H9 (cell line): Measurements from ENCODE around the gene LGALS9C. TPM values are rescaled to one million over a fixed set of nuclear protein-coding genes. Genes with fewer than 3 reads are reported as not detected.
"Not testable (repeated sequence)": the region's sequence is repeated elsewhere in the genome, so short reads cannot be mapped to it uniquely, and the experiment has no call there.

Source experiments
- DNase-seq: peaks from one replicate; pipeline ENCODE4 v3.0.0-alpha.2; 2017
- H2AFZ ChIP-seq: one replicate; pipeline ENCODE4 v1.6.1; 2013; ENCODE audit warnings: mild to moderate bottlenecking, low read length, control low read depth, moderate library complexity
- H2AK5ac ChIP-seq: 2 replicates; pipeline ENCODE4 v1.6.1; 2013; ENCODE audit warnings: low read length, control low read depth, mixed read lengths; ENCODE audit not compliant: insufficient read length
- H2BK120ac ChIP-seq: one replicate; pipeline ENCODE4 v1.6.1; 2013; ENCODE audit warnings: low read depth, mild to moderate bottlenecking, low read length, control low read depth, inconsistent platforms; ENCODE audit not compliant: poor library complexity, severe bottlenecking
- H2BK12ac ChIP-seq: 2 replicates; pipeline ENCODE4 v1.6.1; 2013; ENCODE audit warnings: low read length, control low read depth, mixed read lengths, low read depth; ENCODE audit not compliant: insufficient read length
- H2BK15ac ChIP-seq: 2 replicates; pipeline ENCODE4 v1.6.1; 2013; ENCODE audit warnings: low read depth, low read length, control low read depth
- H2BK20ac ChIP-seq: one replicate; pipeline ENCODE4 v1.6.1; 2013; ENCODE audit warnings: low read depth, mild to moderate bottlenecking, low read length, control low read depth, inconsistent platforms; ENCODE audit not compliant: poor library complexity, severe bottlenecking
- H2BK5ac ChIP-seq: 2 replicates; pipeline ENCODE4 v1.6.1; 2013; ENCODE audit warnings: low read length, control low read depth, mixed read lengths; ENCODE audit not compliant: insufficient read length
- H3K14ac ChIP-seq: 2 replicates; pipeline ENCODE4 v1.6.1; 2013; ENCODE audit warnings: low read length, control low read depth; ENCODE audit not compliant: insufficient read depth
- H3K18ac ChIP-seq: 2 replicates; pipeline ENCODE4 v1.6.1; 2013; ENCODE audit warnings: low read depth, mild to moderate bottlenecking, mixed read lengths, low read length, control low read depth; ENCODE audit not compliant: insufficient read length
- H3K23ac ChIP-seq: 2 replicates; pipeline ENCODE4 v1.6.1; 2013; ENCODE audit warnings: low read length, control low read depth, mixed read lengths, low read depth; ENCODE audit not compliant: insufficient read length
- H3K23me2 ChIP-seq: 2 replicates; pipeline ENCODE4 v1.6.1; 2013; ENCODE audit warnings: low read depth, mild to moderate bottlenecking, mixed read lengths, low read length, control low read depth; ENCODE audit not compliant: insufficient read length, poor library complexity, severe bottlenecking
- H3K27ac ChIP-seq: 2 replicates; pipeline ENCODE4 v1.5.1; 2013; ENCODE audit warnings: low read length, control low read depth, mixed read lengths, low read depth; ENCODE audit not compliant: insufficient read length
- H3K27me3 ChIP-seq: 2 replicates; pipeline ENCODE4 v1.6.1; 2013; ENCODE audit warnings: low read length, control low read depth, inconsistent platforms; ENCODE audit not compliant: insufficient read depth
- H3K4ac ChIP-seq: 2 replicates; pipeline ENCODE4 v1.6.1; 2013; ENCODE audit warnings: low read depth, mild to moderate bottlenecking, control low read depth, inconsistent platforms, low read length, moderate library complexity
- H3K4me1 ChIP-seq: 2 replicates; pipeline ENCODE4 v1.6.1; 2013; ENCODE audit warnings: low read length, control low read depth, inconsistent platforms; ENCODE audit not compliant: insufficient read depth
- H3K4me2 ChIP-seq: 2 replicates; pipeline ENCODE4 v1.6.1; 2013; ENCODE audit warnings: low read length, control low read depth, mixed read lengths; ENCODE audit not compliant: insufficient read length, insufficient read depth
- H3K56ac ChIP-seq: 2 replicates; pipeline ENCODE4 v1.6.1; 2013; ENCODE audit warnings: low read depth, mild to moderate bottlenecking, mixed read lengths, low read length, control low read depth; ENCODE audit not compliant: insufficient read length
- H3K79me1 ChIP-seq: 2 replicates; pipeline ENCODE4 v1.6.1; 2013; ENCODE audit warnings: low read depth, mild to moderate bottlenecking, moderate library complexity, low read length, control low read depth, inconsistent platforms; ENCODE audit not compliant: insufficient read depth, poor library complexity, severe bottlenecking
- H3K79me2 ChIP-seq: 2 replicates; pipeline ENCODE4 v1.6.1; 2013; ENCODE audit warnings: low read length, control low read depth, inconsistent platforms; ENCODE audit not compliant: insufficient read depth
- H3K9ac ChIP-seq: 2 replicates; pipeline ENCODE4 v1.6.1; 2013; ENCODE audit warnings: low read length, control low read depth, mixed read lengths; ENCODE audit not compliant: insufficient read length; ENCODE audit errors: extremely low read depth
- H3K9me3 ChIP-seq: one replicate; pipeline ENCODE4 v1.6.1; 2013; ENCODE audit warnings: low read depth, low read length, inconsistent platforms; ENCODE audit not compliant: control insufficient read depth
- H3T11ph ChIP-seq: one replicate; pipeline ENCODE4 v1.6.1; 2013; ENCODE audit warnings: mild to moderate bottlenecking, low read length, control low read depth, inconsistent platforms
- H4K20me1 ChIP-seq: one replicate; pipeline ENCODE4 v1.6.1; 2013; ENCODE audit not compliant: control insufficient read depth, insufficient read length, insufficient read depth
- H4K5ac ChIP-seq: 2 replicates; pipeline ENCODE4 v1.6.1; 2013; ENCODE audit warnings: low read depth, mild to moderate bottlenecking, mixed read lengths, low read length, control low read depth; ENCODE audit not compliant: insufficient read length
- H4K8ac ChIP-seq: replicated peaks from 2 replicates; pipeline ENCODE4 v1.6.1; 2013; ENCODE audit warnings: low read length, control low read depth, mixed read lengths, low read depth; ENCODE audit not compliant: insufficient read length
- H4K91ac ChIP-seq: 2 replicates; pipeline ENCODE4 v1.6.1; 2013; ENCODE audit warnings: low read depth, mild to moderate bottlenecking, moderate library complexity, mixed read lengths, low read length, control low read depth; ENCODE audit not compliant: insufficient read length
- H3K27ac Mint-ChIP-seq, 3 experiments: 2 replicates in 2 of 3; 3 replicates in 1 of 3; pipeline ENCODE4 v1.8.0; 2020 to 2021; ENCODE audit warnings: mixed read lengths in 3 of 3, mild to moderate bottlenecking in 1 of 3, moderate library complexity in 1 of 3
- H3K27me3 Mint-ChIP-seq: 2 replicates; pipeline ENCODE4 v1.8.0; 2021; ENCODE audit warnings: low read depth, mild to moderate bottlenecking, moderate library complexity, mixed read lengths
- H3K36me3 Mint-ChIP-seq, 3 experiments: 2 replicates in 2 of 3; 3 replicates in 1 of 3; pipeline ENCODE4 v1.8.0; 2020 to 2021; ENCODE audit warnings: low read depth in 3 of 3, mixed read lengths in 3 of 3; ENCODE audit not compliant: insufficient read depth in 1 of 3
- H3K4me1 Mint-ChIP-seq, 2 experiments: 2 replicates each; pipeline ENCODE4 v1.8.0; 2020; ENCODE audit warnings: mixed read lengths in 2 of 2
- H3K4me3 Mint-ChIP-seq, 2 experiments: 2 replicates in 1 of 2; 3 replicates in 1 of 2; pipeline ENCODE4 v1.8.0; 2020 to 2021; ENCODE audit warnings: mild to moderate bottlenecking in 2 of 2, mixed read lengths in 2 of 2, moderate library complexity in 1 of 2
- H3K9me3 Mint-ChIP-seq, 2 experiments: 2 replicates in 1 of 2; 3 replicates in 1 of 2; pipeline ENCODE4 v1.8.0; 2020; ENCODE audit warnings: mild to moderate bottlenecking in 2 of 2, mixed read lengths in 2 of 2, moderate library complexity in 1 of 2
- WGBS: extraction: QIAGEN DNeasy Blood & Tissue Kit; methylation state at CpG from one replicate; pipeline ENCODE4 v1.1.7; 2013; ENCODE audit warnings: missing lambda C conversion rate, low lambda C conversion rate, mixed read lengths; ENCODE audit not compliant: insufficient read length; ENCODE audit errors: extremely low coverage; 5-methylcytosine and 5-hydroxymethylcytosine counted together
- total RNA-seq: library from RNA; stranded (reverse); gene quantifications from 2 replicates; pipeline ENCODE4 v1.2.1, GENCODE V29; 2021

LGALS9C gene
- total RNA-seq, 1 experiment from 2014 or later = not detected

- H3K27ac Mint-ChIP-seq, H2BK12ac ChIP-seq, H4K8ac ChIP-seq, H3K9me3 ChIP-seq, H3K23me2 ChIP-seq, H3K4me1 Mint-ChIP-seq, H4K5ac ChIP-seq, H3K4me2 ChIP-seq, H3K4me3 Mint-ChIP-seq, H2BK120ac ChIP-seq, H2BK15ac ChIP-seq, H4K91ac ChIP-seq, H3K27me3 ChIP-seq, H2BK20ac ChIP-seq, H3K9me3 Mint-ChIP-seq, H3K27ac ChIP-seq, H3K4ac ChIP-seq, H3K27me3 Mint-ChIP-seq, H3K4me1 ChIP-seq, DNase-seq, H2BK5ac ChIP-seq, H2AK5ac ChIP-seq, H3K23ac ChIP-seq, H4K20me1 ChIP-seq, H3T11ph ChIP-seq, H3K9ac ChIP-seq, H3K56ac ChIP-seq, H3K14ac ChIP-seq, H3K79me1 ChIP-seq, H3K36me3 Mint-ChIP-seq, H2AFZ ChIP-seq, H3K79me2 ChIP-seq, H3K18ac ChIP-seq: not testable (repeated sequence)
- no CpG with 5 or more reads among the region's 9 CpGs for WGBS
These were observed 37.1 kb upstream of the LGALS9C start for GRCh38 chr17:18439465-18439870.
